ENCODE data around the gene P4HTM.

The P4HTM gene

GRCh38 chr3:49028673-49029562, 38.9 kb downstream of the P4HTM start, which contains the start of gene IMPDH2 (continued):
- peak; percentile 66 for TF ChIP-seq ZNF449 (tag by site-specific recombination; IDR thresholded peaks at IDR 0.05)
- TF ChIP-seq HOXD13 (CRISPR knock-in tag; IDR thresholded peaks at IDR 0.05; ENCODE audit: borderline replicate concordance), result no peak
- TF ChIP-seq ZNF280C (tag by site-specific recombination; IDR thresholded peaks at IDR 0.05), result no peak
- TF ChIP-seq ZNF626 (tag by site-specific recombination; IDR thresholded peaks at IDR 0.05), result no peak
- peak; percentile 91 for TF ChIP-seq ZFHX2 (tag by site-specific recombination; conservative IDR thresholded peaks at IDR 0.05)
- TF ChIP-seq GLIS2 (tag by site-specific recombination; IDR thresholded peaks at IDR 0.05), result no peak
- no peak for TF ChIP-seq ZSCAN16 (tag by site-specific recombination; IDR thresholded peaks at IDR 0.05)
- peak; percentile 98 for TF ChIP-seq ZNF629 (tag by site-specific recombination; IDR thresholded peaks at IDR 0.05)
- no peak for TF ChIP-seq RBAK (tag by site-specific recombination; IDR thresholded peaks at IDR 0.05)
- no peak for TF ChIP-seq ZNF169 (tag by site-specific recombination; IDR thresholded peaks at IDR 0.05)
- TF ChIP-seq OSR2 (tag by site-specific recombination; IDR thresholded peaks at IDR 0.05), result no peak
- TF ChIP-seq ZNF544 (tag by site-specific recombination; IDR thresholded peaks at IDR 0.05), result no peak
- no peak for TF ChIP-seq ZNF747 (tag by site-specific recombination; IDR thresholded peaks at IDR 0.05)
- TF ChIP-seq ZNF2 (tag by site-specific recombination; IDR thresholded peaks at IDR 0.05), result peak; percentile 76
- peak; percentile 57; the same call in 1 of the 2 replicates for TF ChIP-seq ZNF324 (tag by site-specific recombination; IDR thresholded peaks at IDR 0.05)
- TF ChIP-seq ZNF211 (tag by site-specific recombination; IDR thresholded peaks at IDR 0.05; ENCODE audit: low read depth), result no peak
- no peak for TF ChIP-seq ZNF624 (tag by site-specific recombination; IDR thresholded peaks at IDR 0.05)
- TF ChIP-seq ZNF266 (tag by site-specific recombination; IDR thresholded peaks at IDR 0.05; ENCODE audit: low read depth), result no peak
- peak; percentile 25; the same call in 1 of the 2 replicates for TF ChIP-seq WT1 (tag by site-specific recombination; IDR thresholded peaks at IDR 0.05)
- TF ChIP-seq, protein P1, sequence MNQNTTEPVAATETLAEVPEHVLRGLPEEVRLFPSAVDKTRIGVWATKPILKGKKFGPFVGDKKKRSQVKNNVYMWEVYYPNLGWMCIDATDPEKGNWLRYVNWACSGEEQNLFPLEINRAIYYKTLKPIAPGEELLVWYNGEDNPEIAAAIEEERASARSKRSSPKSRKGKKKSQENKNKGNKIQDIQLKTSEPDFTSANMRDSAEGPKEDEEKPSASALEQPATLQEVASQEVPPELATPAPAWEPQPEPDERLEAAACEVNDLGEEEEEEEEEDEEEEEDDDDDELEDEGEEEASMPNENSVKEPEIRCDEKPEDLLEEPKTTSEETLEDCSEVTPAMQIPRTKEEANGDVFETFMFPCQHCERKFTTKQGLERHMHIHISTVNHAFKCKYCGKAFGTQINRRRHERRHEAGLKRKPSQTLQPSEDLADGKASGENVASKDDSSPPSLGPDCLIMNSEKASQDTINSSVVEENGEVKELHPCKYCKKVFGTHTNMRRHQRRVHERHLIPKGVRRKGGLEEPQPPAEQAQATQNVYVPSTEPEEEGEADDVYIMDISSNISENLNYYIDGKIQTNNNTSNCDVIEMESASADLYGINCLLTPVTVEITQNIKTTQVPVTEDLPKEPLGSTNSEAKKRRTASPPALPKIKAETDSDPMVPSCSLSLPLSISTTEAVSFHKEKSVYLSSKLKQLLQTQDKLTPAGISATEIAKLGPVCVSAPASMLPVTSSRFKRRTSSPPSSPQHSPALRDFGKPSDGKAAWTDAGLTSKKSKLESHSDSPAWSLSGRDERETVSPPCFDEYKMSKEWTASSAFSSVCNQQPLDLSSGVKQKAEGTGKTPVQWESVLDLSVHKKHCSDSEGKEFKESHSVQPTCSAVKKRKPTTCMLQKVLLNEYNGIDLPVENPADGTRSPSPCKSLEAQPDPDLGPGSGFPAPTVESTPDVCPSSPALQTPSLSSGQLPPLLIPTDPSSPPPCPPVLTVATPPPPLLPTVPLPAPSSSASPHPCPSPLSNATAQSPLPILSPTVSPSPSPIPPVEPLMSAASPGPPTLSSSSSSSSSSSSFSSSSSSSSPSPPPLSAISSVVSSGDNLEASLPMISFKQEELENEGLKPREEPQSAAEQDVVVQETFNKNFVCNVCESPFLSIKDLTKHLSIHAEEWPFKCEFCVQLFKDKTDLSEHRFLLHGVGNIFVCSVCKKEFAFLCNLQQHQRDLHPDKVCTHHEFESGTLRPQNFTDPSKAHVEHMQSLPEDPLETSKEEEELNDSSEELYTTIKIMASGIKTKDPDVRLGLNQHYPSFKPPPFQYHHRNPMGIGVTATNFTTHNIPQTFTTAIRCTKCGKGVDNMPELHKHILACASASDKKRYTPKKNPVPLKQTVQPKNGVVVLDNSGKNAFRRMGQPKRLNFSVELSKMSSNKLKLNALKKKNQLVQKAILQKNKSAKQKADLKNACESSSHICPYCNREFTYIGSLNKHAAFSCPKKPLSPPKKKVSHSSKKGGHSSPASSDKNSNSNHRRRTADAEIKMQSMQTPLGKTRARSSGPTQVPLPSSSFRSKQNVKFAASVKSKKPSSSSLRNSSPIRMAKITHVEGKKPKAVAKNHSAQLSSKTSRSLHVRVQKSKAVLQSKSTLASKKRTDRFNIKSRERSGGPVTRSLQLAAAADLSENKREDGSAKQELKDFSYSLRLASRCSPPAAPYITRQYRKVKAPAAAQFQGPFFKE (tag by site-specific recombination; IDR thresholded peaks at IDR 0.05; ENCODE audit: borderline replicate concordance), result no peak
- TF ChIP-seq, protein P2, sequence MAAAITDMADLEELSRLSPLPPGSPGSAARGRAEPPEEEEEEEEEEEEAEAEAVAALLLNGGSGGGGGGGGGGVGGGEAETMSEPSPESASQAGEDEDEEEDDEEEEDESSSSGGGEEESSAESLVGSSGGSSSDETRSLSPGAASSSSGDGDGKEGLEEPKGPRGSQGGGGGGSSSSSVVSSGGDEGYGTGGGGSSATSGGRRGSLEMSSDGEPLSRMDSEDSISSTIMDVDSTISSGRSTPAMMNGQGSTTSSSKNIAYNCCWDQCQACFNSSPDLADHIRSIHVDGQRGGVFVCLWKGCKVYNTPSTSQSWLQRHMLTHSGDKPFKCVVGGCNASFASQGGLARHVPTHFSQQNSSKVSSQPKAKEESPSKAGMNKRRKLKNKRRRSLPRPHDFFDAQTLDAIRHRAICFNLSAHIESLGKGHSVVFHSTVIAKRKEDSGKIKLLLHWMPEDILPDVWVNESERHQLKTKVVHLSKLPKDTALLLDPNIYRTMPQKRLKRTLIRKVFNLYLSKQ (tag by site-specific recombination; IDR thresholded peaks at IDR 0.05; ENCODE audit: borderline replicate concordance), result no peak
- no peak for TF ChIP-seq ZNF148 (tag by site-specific recombination; IDR thresholded peaks at IDR 0.05; ENCODE audit: borderline replicate concordance)
- no peak for TF ChIP-seq FEZF1 (tag by site-specific recombination; IDR thresholded peaks at IDR 0.05)
- no peak for TF ChIP-seq HOXC10 (CRISPR knock-in tag; IDR thresholded peaks at IDR 0.05)
- TF ChIP-seq ZNF155 (tag by site-specific recombination; IDR thresholded peaks at IDR 0.05), result no peak
- peak; percentile 38; the same call in 1 of the 2 replicates for TF ChIP-seq ZBTB17 (tag by site-specific recombination; IDR thresholded peaks at IDR 0.05)
- no peak; the same call in 1 of the 2 replicates for TF ChIP-seq ZBTB20 (tag by site-specific recombination; IDR thresholded peaks at IDR 0.05)

Data from HEK293 (cell line).